Neural cell (in vitro differentiated cells): ENCODE measurements around the gene GRID2IP. TPM values are rescaled to one million over a fixed set of nuclear protein-coding genes. Genes with fewer than 3 reads are reported as not detected.
A peak's percentile ranks its signal among the peaks of the same experiment; 100 is the strongest.

Source experiments
- H2AFZ ChIP-seq: fragments of 200-600, 300-800 bp; sonication (generic), shearing (Covaris generic); 2 replicates; pipeline ENCODE4 v1.6.0; 2014; ENCODE audit warnings: low read depth, mild to moderate bottlenecking, antibody characterized with exemption, low read length, moderate library complexity
- H3F3A ChIP-seq: fragments of 200-600 bp; shearing (Covaris generic); 2 replicates; pipeline ENCODE4 v1.6.1; 2016; ENCODE audit warnings: mild to moderate bottlenecking, moderate library complexity, mixed read lengths, antibody characterized with exemption, low read length; ENCODE audit not compliant: insufficient read depth, poor library complexity, severe bottlenecking
- H3K27ac ChIP-seq: fragments of 200-600, 300-800 bp; sonication (generic), shearing (Covaris generic); 2 replicates; pipeline ENCODE4 v1.5.1; 2014; ENCODE audit warnings: mild to moderate bottlenecking, low read length, moderate library complexity
- H3K27me3 ChIP-seq: fragments of 300-800, 200-600 bp; sonication (generic), shearing (Covaris generic); 2 replicates; pipeline ENCODE4 v1.6.0; 2014; ENCODE audit warnings: mild to moderate bottlenecking, low read depth, low read length, moderate library complexity; ENCODE audit not compliant: insufficient read depth
- H3K36me3 ChIP-seq: fragments of 300-800, 200-600 bp; sonication (generic), shearing (Covaris generic); 2 replicates; pipeline ENCODE4 v1.5.1; 2014; ENCODE audit warnings: mild to moderate bottlenecking, antibody characterized with exemption, low read length, moderate library complexity; ENCODE audit not compliant: insufficient read depth
- H3K4me2 ChIP-seq: fragments of 300-800, 200-600 bp; sonication (generic), shearing (Covaris generic); 2 replicates; pipeline ENCODE4 v1.6.0; 2014; ENCODE audit warnings: mild to moderate bottlenecking, low read length
- H3K4me3 ChIP-seq: fragments of 300-800, 200-600 bp; sonication (generic), shearing (Covaris generic); 2 replicates; pipeline ENCODE4 v1.5.1; 2014; ENCODE audit warnings: mild to moderate bottlenecking, low read length, moderate library complexity
- H3K79me2 ChIP-seq: fragments of 200-600 bp; shearing (Covaris generic); replicated peaks from 2 replicates; pipeline ENCODE4 v1.6.0; 2014; ENCODE audit warnings: mild to moderate bottlenecking, low read length, moderate library complexity; ENCODE audit not compliant: insufficient read depth
- H3K9ac ChIP-seq: fragments of 300-800, 200-600 bp; sonication (generic), shearing (Covaris generic); 2 replicates; pipeline ENCODE4 v1.6.1; 2016; ENCODE audit warnings: mild to moderate bottlenecking, low read length, mixed read lengths
- H3K9me2 ChIP-seq: fragments of 200-600 bp; shearing (Covaris generic); 2 replicates; pipeline ENCODE4 v1.6.1; 2016; ENCODE audit warnings: mild to moderate bottlenecking, low read length, mixed read lengths; ENCODE audit not compliant: insufficient read depth
- H3K9me3 ChIP-seq: fragments of 200-600, 300-800 bp; sonication (generic), shearing (Covaris generic); 2 replicates; pipeline ENCODE4 v1.6.1; 2016; ENCODE audit warnings: mild to moderate bottlenecking, mixed run types, low read length, moderate library complexity, mixed read lengths
- H4K20me1 ChIP-seq: fragments of 200-600 bp; shearing (Covaris generic); 2 replicates; pipeline ENCODE4 v1.6.1; 2016; ENCODE audit warnings: mild to moderate bottlenecking, mixed run types; ENCODE audit not compliant: insufficient read depth
- EP300 ChIP-seq: fragments of 450-650 bp; conservative IDR thresholded peaks from 2 replicates; pipeline ENCODE4 v1.6.1; 2014; ENCODE audit warnings: antibody characterized with exemption, mild to moderate bottlenecking, moderate library complexity; ENCODE audit not compliant: poor library complexity, severe bottlenecking
- EZH2 ChIP-seq: fragments of 200-600, 300-800 bp; shearing (Covaris generic), sonication (generic); IDR thresholded peaks from 2 replicates; pipeline ENCODE4 v1.6.1; 2014; ENCODE audit warnings: antibody characterized with exemption, low read length, borderline replicate concordance, mild to moderate bottlenecking; ENCODE audit not compliant: insufficient read depth, poor library complexity, severe bottlenecking
- MXI1 ChIP-seq: fragments of 450-650 bp; conservative IDR thresholded peaks from 2 replicates; pipeline ENCODE4 v1.6.1; 2014; ENCODE audit warnings: antibody characterized with exemption, mild to moderate bottlenecking; ENCODE audit not compliant: poor library complexity, severe bottlenecking
- POLR2AphosphoS5 ChIP-seq: IDR thresholded peaks from 2 replicates; pipeline ENCODE4 v1.6.1; 2012
- RAD21 ChIP-seq: fragments of 450-650 bp; conservative IDR thresholded peaks from 2 replicates; pipeline ENCODE4 v1.6.1; 2014; ENCODE audit warnings: antibody characterized with exemption, mild to moderate bottlenecking, moderate library complexity
- SMC3 ChIP-seq: fragments of 450-650 bp; conservative IDR thresholded peaks from 2 replicates; pipeline ENCODE4 v1.6.1; 2014; ENCODE audit warnings: antibody characterized with exemption, mild to moderate bottlenecking, moderate library complexity; ENCODE audit not compliant: poor library complexity
- TAF1 ChIP-seq: IDR thresholded peaks from 2 replicates; pipeline ENCODE4 v1.6.1; 2012; ENCODE audit warnings: low read depth
- polyA plus RNA-seq: library from polyadenylated mRNA; depleted of rRNA; stranded (reverse); fragments of >200 nt; gene quantifications from 2 replicates; pipeline ENCODE4 v1.2.3, GENCODE V29; 2014
- TF ChIP-seq, protein P1 (sequence below): fragments of 450-650 bp; IDR thresholded peaks from 2 replicates; pipeline ENCODE4 v1.5.1; 2014; ENCODE audit warnings: antibody characterized with exemption, mild to moderate bottlenecking, moderate library complexity; ENCODE audit not compliant: poor library complexity, severe bottlenecking
- TF ChIP-seq, protein P2 (sequence below): IDR thresholded peaks from 2 replicates; pipeline ENCODE4 v1.6.1; 2012; ENCODE audit warnings: borderline replicate concordance

GRID2IP gene
- polyA plus RNA-seq, 1 donor from 2014 or later = 0.32 TPM

DNA sequence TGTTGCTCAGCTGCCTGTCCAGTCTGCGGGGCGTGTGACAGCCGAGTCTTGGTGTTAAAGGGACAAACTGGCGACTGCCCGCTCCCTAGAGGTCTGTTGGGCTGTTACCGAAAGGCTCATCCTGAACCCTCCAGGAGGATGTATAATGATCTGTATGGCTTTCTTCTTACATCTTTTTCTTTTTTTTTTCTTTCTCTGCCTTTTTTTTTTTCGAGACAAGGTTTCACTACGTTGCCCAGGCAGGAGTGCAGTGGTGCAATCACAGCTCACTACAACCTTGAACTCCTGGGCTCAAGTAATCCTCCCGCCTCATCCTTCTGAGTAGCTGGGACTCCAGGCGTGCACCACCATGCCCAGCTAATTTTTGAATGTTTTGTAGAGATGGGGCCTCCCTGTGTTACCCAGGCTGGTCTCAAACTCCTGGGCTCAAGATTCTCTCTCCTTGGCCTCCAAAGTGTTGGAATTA lies 39.4 kb upstream of the GRID2IP start:
- peak overlapping the region; percentile 90 for H2AFZ ChIP-seq
- TF ChIP-seq MXI1 = no peak
- TF ChIP-seq POLR2AphosphoS5 = no peak
- TF ChIP-seq, protein P1, sequence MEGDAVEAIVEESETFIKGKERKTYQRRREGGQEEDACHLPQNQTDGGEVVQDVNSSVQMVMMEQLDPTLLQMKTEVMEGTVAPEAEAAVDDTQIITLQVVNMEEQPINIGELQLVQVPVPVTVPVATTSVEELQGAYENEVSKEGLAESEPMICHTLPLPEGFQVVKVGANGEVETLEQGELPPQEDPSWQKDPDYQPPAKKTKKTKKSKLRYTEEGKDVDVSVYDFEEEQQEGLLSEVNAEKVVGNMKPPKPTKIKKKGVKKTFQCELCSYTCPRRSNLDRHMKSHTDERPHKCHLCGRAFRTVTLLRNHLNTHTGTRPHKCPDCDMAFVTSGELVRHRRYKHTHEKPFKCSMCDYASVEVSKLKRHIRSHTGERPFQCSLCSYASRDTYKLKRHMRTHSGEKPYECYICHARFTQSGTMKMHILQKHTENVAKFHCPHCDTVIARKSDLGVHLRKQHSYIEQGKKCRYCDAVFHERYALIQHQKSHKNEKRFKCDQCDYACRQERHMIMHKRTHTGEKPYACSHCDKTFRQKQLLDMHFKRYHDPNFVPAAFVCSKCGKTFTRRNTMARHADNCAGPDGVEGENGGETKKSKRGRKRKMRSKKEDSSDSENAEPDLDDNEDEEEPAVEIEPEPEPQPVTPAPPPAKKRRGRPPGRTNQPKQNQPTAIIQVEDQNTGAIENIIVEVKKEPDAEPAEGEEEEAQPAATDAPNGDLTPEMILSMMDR = no peak
- TF ChIP-seq EP300 = no peak
- no peak for TF ChIP-seq TAF1
- TF ChIP-seq SMC3 = no peak
- TF ChIP-seq, protein P2, sequence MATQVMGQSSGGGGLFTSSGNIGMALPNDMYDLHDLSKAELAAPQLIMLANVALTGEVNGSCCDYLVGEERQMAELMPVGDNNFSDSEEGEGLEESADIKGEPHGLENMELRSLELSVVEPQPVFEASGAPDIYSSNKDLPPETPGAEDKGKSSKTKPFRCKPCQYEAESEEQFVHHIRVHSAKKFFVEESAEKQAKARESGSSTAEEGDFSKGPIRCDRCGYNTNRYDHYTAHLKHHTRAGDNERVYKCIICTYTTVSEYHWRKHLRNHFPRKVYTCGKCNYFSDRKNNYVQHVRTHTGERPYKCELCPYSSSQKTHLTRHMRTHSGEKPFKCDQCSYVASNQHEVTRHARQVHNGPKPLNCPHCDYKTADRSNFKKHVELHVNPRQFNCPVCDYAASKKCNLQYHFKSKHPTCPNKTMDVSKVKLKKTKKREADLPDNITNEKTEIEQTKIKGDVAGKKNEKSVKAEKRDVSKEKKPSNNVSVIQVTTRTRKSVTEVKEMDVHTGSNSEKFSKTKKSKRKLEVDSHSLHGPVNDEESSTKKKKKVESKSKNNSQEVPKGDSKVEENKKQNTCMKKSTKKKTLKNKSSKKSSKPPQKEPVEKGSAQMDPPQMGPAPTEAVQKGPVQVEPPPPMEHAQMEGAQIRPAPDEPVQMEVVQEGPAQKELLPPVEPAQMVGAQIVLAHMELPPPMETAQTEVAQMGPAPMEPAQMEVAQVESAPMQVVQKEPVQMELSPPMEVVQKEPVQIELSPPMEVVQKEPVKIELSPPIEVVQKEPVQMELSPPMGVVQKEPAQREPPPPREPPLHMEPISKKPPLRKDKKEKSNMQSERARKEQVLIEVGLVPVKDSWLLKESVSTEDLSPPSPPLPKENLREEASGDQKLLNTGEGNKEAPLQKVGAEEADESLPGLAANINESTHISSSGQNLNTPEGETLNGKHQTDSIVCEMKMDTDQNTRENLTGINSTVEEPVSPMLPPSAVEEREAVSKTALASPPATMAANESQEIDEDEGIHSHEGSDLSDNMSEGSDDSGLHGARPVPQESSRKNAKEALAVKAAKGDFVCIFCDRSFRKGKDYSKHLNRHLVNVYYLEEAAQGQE = no peak
- no peak for TF ChIP-seq EZH2
- no peak for TF ChIP-seq RAD21

DNA sequence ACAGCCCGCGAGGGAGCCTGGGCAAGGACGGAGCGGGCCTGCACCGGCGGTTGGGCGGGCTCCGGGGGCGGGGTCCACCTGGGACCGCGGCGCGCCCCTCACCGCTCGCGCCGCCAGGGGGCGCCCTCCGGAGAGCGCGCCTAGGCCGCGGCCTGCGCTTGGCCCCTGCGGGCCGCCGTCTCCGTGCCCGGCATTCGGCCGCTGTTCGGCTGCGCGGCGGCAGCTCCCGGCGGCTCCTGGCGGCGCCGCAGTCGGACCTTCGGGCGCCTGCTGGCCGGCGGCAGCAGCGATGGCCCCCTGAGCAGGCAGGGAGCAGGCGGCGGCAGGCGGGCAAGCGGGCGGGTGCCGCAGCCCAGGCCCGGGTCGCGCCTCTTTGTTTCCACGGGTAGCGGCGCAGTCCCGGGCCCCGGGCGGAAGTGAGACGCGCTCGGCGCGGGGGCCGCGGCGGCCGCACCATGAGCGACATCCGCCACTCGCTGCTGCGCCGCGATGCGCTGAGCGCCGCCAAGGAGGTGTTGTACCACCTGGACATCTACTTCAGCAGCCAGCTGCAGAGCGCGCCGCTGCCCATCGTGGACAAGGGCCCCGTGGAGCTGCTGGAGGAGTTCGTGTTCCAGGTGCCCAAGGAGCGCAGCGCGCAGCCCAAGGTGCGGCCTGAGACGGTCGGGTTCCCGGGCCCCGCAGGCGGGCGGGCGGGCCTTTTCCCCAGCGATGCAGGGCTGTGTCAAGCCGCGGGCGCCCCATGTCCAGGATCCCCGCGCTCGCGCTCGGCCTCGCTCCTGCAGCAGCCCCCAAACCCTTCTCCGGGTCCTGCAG lies 38.8 kb upstream of the GRID2IP start, which contains the start of gene INTS15:
Gene INTS15 (plus strand): TSS at position 193 of the 816 bp plus-strand sequence. CDS start 263 bp downstream, at position 456.
- Histone ChIP-seq H3K4me3 (peak within 1 kb of the TSS; percentile 100), H4K20me1 (no peaks in the 10 kb centered on the region), H3K79me2 (peaks cover 3% of the 10 kb centered on the region), H3K27me3 (no peaks in the 10 kb centered on the region), H3K4me2 (peak within 1 kb of the TSS; percentile 92), H3K27ac (peak within 1 kb of the TSS; percentile 83), H3F3A (no peaks in the 10 kb centered on the region), H2AFZ (peak within 1 kb of the TSS; percentile 90), H3K36me3 (no peaks in the 10 kb centered on the region), H3K9ac (peak within 1 kb of the TSS; percentile 93), H3K9me3 (no peaks in the 10 kb centered on the region), H3K9me2 (no peaks in the 10 kb centered on the region)
- peak; percentile 83 for TF ChIP-seq MXI1
- TF ChIP-seq TAF1 = no peak
- no peak for TF ChIP-seq EZH2
- peak; percentile 80 for TF ChIP-seq SMC3
- TF ChIP-seq, protein P1 = peak; percentile 91
- TF ChIP-seq POLR2AphosphoS5 = peak; percentile 76
- peak; percentile 62 for TF ChIP-seq RAD21
- TF ChIP-seq EP300 = peak; percentile 33
- TF ChIP-seq, protein P2 = no peak

More for the DNA sequence above, 39.4 kb upstream of the GRID2IP start:
- Histone ChIP-seq H3K27ac (peak overlapping the region; percentile 83), H3F3A (no peaks in the 10 kb centered on the region), H3K79me2 (peaks cover 3% of the 10 kb centered on the region), H3K9ac (peak overlapping the region; percentile 93), H3K27me3 (no peaks in the 10 kb centered on the region), H4K20me1 (no peaks in the 10 kb centered on the region), H3K4me3 (peak overlapping the region; percentile 100), H3K36me3 (no peaks in the 10 kb centered on the region), H3K9me2 (no peaks in the 10 kb centered on the region), H3K4me2 (peak overlapping the region; percentile 92), H3K9me3 (no peaks in the 10 kb centered on the region)
